Renal cortex interstitium (tissue), 11 donors: ENCODE measurements around the gene MED27. TPM values are rescaled to one million over a fixed set of nuclear protein-coding genes. Genes with fewer than 3 reads are reported as not detected.
"Not testable (repeated sequence)": the region's sequence is repeated elsewhere in the genome, so short reads cannot be mapped to it uniquely, and the experiment has no call there.

Source experiments
- DNase-seq, 11 donors: peaks; one replicate each; pipeline ENCODE4 v3.0.0-alpha.2; 2013; ENCODE audit warnings: low read depth in 9 of 11, low spot score in 4 of 11; ENCODE audit errors: extremely low read depth in 1 of 11
- polyA plus RNA-seq, 3 donors: library from polyadenylated mRNA; unstranded; fragments of 120-200 nt; gene quantifications; one replicate each; pipeline ENCODE4 v1.2.1, GENCODE V29; 2013; ENCODE audit not compliant: insufficient read length in 3 of 3

The MED27 gene
- polyA plus RNA-seq, 3 donors = 18.5 to 24.7 (median 22.4) TPM

DNA sequence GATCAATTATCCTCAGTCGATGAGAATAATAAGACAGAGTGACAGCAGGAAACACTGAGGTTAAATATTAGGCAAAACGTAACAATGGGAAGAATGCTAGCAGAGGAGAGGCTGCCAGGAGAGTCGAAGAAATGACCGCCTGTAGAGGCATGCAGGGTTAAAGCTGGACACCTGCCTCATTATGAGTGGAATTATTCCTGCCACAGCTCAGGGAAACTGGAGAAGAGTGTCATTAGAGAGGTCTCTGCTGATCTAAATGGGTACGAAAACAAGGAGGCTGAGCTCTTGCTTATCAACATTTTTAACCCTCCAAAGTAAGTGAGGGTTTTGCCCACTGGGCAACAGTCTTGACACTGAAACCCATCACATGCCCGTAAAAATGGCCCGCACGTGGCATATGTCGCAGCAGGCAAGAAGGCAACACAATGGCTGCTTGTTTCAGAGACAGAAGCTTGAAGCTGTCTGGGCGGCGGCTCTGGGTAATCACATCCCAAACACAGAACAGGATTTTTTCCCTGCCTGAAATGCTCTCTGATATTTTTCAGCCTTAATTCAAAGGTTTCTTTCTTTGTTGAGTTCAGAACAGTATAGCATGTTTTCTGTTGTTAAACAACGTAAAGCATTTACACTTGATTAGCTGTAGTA lies 118.7 kb downstream of the MED27 start:
- DNase-seq = no peak

DNA sequence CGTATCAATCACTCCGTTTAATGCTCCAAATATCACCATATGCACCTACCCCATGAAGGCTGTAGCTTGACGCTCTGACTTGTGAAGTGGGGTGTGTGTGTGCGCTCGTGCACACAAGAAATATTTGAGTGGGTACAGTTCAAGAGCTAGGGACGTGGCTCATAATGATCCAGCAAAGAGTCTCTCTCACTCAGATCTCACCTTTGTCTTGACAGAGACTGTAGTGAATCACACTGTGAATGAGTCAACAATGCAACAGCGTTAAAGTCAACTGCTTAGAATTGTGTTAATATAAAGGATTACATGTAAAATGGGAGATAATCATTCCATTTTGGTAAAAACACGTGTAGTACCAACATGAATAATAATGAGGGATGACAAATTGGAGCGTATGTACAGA lies 119.4 kb downstream of the MED27 start:
- DNase-seq = no peak

DNA sequence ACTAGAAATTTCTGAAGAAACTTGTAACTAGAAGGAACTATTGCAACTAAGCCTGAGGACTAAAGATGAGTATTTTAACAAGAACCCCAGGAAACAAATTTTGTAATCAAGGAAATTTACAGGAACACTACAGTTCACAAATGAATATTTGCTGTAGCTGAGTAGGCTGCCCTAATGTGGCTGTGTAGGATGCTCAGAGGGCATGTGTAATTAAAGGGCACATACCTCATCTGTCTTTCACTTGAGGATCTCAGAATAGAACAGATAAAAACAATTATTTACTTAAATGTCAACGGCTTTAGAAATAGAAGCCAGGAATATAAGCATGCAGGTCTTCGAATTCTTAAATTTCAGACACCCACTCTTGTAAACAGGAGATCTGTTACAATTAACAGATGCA lies 119.8 kb downstream of the MED27 start:
- DNase-seq = no peak

DNA sequence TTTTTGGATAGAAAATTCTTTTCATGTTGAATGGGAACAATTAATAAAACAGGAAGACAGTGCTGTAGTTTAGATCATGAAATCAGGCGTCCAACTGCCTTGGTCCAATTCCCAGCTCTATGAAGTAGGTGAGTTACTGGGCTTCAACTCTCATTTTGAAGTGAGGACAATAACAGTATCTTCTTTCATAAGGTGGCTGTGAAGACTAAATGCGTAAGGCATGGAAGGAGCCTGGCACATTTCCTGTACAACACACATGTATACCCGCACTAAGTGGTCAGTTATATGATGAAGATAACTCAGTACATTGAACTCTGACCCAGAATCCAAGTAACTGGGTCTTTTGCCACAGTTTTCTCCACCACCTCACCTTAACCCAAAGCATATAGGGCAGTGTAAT lies 120.6 kb downstream of the MED27 start:
- DNase-seq = no peak

DNA sequence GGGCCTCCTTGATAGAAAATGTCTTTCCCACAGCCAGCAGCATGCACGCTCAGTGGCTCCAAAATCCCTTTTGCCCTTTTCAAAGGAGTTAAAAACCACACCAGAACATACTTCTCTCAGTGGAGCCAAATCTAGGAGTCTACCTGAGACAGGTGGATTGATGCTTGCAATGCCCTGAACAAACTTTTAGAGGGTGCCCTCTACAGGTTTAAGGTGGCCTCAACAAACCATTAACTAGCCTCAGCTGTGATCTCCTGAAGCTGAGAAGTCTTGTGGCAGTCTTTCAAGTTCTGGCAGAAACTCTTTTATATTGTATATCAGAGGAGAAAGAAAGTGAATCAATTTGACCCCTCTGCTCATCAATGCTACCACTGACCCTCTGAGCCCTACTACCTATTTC lies 125.4 kb downstream of the MED27 start:
- no peak for DNase-seq

DNA sequence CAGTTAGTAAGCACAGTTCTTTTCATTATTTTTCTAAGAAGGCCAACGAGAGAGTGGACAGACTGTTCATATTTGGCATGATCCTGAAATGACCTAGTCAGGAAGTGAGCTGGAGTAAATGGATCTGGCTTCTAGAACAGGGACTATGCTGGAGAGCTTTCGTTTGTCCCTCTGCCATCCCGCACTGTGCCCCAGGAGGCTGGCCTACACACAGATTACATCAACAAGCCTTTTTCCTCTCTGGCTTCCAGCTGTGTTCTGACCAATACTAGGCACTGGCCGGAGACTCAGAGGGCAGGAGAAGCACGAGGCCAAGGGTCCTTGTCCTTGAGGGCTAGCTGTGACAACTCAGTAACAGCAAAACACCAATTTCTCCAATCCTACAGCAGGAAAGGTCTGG lies 127.8 kb downstream of the MED27 start:
- no peak for DNase-seq

DNA sequence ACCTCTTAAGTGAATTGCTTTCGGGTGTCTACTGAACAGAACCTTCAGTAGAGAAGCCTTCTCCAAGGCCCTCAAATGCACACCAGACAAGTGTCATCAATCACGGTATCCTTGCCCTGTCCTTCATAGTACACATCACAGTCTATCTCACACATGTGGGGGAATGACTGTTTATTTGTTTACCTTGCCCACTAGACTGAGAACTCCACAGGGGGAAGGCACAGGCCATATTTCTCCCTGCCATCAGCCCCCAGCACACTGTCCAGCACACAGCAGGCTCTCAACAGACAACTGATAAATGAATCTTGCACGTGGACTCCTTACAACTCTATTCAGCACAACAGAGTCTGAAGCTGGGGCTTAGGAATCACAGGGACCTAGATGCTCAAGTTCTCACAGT lies 128.5 kb downstream of the MED27 start:
- no peak for DNase-seq

DNA sequence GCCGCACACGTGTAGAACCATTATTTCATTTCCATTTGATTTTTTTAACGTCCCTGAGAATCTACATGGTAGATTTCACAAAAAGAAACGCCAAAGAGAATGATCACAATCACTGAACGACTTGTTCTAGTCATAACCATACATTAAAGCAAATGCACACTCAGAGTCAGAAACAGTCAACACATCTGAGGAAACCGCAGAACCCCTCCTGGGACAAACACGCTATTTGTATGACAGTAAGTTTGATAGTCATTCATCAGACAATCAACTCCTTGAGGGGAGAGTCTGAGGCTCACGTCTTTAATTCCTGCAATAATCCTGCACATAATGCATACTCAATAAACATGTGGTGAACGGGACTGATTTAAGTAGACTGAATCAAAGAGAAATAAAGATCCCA lies 129.2 kb downstream of the MED27 start:
- DNase-seq = no peak

DNA sequence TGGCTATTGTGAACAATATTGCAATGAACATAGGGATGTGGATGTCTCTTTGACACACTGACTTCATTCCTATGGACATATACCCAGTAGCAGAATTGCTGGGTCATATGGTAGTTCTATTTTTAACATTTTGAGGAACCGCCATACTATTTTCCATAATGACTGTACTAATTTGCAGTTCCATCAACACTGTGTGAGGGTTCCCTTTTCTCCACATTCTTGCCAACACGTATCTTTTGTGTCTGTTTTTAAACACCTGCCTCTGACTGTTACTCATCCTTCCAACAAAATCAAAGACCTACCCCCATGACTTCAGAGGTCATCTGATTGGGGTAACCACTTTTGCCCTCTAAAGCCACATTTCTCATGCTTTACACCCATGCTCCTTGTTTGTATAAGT lies 133.5 kb downstream of the MED27 start:
- no peak for DNase-seq

DNA sequence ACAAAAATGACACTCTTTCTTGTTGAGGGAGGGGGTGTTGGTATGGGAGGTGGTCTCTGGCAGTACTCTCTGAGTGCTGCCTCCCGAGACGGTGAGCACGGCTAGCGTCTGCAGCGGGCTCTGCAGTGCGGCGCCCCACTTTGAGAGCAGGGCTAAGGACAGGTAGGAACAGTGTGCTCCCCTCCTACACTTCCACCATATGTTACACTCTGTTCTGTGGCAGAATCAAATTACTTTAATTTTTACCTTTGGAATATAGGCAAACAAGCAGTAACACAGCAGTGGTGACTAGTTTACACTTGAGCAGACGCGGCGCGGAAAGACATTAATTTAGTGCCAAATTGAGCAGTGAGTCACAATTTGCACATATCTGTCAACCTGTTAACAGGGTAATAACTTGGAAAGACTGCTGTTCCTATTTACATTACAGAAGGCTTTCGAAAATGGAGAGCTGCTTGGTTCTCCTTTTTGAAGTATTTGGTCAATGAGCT lies 136.3 kb downstream of the MED27 start:
- no peak for DNase-seq

DNA sequence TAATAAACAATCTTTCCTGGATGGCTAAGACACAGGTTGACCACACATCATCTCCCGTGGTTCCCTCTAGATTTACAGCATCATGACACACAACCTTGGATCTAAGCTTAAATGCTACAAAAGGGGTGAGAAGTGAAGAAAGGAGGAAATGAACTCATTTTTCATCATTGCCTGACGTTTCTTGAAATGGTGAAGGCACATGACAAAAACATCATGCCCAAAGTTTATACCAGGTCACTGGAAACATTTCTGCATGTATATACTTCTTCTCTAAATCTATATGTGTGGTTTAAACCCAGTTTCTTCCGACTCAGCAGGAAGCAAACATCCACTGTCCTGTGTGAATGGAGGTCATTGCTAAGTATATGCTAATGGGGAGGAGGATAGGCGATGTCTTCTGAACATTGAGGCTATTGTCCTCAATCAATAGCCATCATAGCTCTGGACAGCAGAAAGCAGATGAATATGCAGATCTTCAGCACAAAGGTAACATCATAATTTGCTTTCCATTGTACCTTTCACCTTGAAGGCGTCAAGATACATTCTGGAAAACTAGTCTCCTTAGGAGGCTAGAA lies 137.4 kb downstream of the MED27 start:
- DNase-seq = no peak

DNA sequence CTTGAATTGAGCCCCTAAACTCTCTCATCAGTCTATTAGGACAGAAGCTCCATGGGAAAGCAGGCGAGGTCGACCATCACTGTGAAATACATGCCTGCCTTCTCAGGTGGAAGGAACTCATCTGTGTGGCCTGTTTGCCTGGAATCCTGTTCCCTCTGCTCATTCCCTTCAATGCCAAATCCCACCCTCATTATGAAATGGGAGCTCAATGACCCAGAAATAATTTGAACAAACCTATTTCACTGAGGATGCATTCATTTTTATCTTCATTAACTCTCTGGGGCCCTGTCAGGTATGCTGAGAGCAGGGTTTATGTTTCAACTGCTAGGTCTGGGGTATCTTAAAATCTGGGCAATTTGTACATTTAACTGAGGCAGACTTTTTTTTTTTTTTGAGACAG lies 142.2 kb downstream of the MED27 start:
- no peak for DNase-seq

DNA sequence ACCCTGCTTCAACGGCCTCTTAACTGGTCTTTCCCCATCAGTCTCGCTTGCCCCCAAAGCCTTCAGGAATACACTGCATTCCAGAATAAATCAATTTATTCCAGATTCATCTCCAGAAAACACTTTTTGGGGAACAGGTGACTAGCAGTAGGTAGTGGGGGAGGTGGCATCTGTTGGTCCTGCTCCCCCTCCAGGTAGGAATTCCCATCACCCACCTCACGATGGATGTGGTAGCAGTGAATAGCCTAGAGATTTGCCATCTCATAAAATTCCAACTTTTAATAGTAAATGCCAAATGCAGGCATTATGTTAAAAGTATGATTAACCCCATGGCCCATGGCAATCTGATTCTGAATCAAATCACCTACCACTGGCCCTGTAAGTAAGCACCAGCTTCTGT lies 142.7 kb downstream of the MED27 start:
- no peak for DNase-seq

DNA sequence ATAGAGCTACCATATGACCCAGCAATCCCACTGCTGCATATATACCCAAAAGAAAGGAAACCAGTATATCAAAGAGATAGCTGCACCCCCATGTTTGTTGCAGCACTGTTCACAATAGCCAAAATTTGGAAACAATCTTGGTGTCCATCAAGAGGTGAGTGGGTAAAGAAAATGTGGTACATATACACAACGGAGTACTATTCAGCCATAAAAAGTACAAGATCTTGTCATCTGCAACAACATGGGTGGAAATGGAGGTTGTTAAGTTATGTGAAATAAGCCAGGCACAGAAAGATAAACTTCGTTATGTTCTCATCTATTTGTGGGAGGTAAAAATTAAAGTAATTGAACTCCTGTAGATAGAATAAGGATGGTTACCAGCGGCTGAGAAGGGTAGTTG lies 145.0 kb downstream of the MED27 start:
- no peak for DNase-seq

DNA sequence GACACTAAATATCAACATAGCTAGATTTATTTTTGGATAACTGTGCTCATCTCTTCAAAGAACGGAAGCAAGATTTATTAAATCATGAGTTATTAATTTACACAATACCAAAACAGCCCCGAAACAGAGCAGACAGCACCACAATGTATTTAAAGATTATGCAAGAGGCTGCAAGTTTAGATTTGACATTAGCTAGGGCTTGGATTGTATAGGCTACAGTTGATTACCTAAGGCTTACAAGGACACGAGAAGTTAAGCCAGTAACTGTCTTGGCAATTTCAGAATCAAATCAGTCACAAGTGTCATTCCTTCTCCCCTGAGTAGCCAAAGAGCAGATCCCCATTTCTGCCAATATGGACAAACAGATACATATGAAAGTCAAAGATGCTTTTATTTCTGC lies 152.6 kb downstream of the MED27 start:
- DNase-seq = no peak

DNA sequence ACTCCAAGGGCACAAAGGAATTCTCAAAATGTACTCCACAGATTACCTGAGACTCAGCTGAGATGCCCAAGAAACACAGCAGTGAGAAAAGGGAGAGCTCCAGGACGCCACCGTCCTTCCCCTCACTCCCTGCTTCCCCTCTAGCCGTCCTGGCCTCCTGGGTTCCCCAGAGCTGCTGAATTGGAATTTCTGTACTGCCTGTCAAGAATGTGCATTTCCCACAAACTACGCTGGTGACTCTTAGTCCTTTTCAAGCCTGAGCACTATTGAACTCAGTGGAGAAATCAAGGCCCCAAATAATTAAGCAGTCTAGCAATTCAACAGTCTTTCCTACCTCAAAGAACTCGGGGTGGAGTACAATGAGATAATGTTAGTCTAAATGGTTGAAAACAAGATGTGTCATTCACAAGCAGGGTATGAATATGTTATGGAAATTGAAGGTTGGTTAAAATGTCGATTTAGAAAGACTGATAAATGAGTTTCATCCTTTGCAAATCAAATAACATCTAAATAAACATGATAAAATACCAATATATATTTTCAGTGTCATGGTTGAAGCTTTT lies 153.2 kb downstream of the MED27 start:
- DNase-seq = no peak

DNA sequence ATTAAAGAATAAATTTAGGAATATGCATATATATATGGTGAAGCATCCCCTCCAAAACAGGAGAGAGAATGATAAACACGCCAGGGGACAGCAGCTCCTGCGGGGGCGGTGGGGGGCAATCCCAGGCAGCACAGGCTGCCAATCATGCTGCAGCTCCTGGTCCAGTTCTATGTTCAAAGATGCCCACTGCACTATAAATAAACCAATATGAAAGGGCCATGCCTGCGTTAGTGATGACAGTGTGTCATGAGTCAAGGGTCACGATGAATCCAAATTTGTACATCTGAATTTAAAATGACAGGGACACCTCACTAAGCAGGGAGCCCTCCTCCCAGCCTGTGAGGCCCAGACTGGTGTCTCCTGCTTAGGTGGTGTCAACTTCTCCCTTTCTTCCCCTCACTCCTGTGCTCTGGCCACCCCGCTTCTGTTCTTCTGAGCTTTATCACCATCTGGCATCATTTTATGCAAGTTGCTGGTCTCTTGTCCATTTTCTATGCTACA lies 153.9 kb downstream of the MED27 start:
- DNase-seq = no peak

DNA sequence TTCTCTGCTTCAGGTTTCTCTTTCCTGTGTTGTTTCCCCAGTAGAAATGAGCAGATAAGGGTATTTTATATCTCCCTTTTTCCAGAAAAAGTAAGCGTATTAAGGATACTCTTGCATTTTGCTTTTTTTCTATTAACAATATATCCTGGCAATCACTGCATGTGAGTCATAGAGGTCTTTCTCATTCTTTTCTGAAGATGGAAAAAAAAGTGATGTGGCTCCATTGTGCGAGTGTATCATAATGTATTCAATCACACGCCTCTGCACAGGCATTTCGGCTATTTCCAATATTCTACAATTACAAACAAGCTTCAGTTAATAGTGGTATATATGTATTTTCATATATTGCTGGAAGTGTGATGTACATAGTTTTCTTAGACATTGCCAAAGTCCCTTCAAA lies 155.9 kb downstream of the MED27 start:
- DNase-seq = no peak

DNA sequence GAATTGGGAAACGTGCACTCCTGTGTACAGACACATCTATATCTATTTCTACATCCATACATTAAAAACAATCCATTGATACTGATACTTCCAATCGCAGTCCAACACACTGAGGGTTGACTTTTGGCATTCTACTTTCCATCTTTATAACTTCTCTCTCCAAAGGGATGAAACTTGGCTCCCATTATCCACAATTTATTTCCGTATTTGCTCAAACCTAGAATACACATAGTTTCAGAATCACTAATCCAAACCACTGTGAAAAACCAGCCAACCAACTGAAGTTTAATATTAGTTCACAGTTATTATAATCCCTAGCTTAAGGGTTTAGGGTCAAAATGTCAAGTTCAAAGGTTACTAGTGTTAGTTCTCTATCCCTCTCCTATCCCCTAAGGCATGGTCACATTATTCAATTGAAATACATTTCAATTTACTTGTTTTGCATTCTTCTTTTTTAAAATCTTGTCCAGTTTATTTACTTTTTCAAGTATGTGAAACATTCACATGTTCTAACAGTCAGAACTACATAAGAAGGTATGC lies 156.5 kb downstream of the MED27 start:
- DNase-seq = no peak

DNA sequence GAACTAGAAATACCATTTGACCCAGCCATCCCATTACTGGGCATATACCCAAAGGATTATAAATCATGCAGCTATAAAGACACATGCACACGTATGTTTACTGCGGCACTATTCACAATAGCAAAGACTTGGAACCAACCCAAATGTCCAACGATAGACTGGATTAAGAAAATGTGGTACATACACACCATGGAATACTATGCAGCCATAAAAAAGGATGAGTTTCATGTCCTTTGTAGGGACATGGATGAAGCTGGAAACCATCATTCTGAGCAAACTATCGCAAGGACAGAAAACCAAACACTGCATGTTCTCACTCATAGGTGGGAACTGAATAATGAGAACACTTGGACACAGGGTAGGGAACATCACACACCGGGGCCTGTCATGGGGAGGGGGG lies 158.0 kb downstream of the MED27 start:
- DNase-seq = not testable (repeated sequence)
